GM18858 (cell line): ENCODE data around the gene CNN1.

Experiments used
- ATAC-seq: cut with Tn5 transposase; IDR thresholded peaks from one replicate; pipeline ENCODE4 v1.9.1; 2021; ENCODE audit not compliant: unreplicated experiment

CNN1 gene

DNA sequence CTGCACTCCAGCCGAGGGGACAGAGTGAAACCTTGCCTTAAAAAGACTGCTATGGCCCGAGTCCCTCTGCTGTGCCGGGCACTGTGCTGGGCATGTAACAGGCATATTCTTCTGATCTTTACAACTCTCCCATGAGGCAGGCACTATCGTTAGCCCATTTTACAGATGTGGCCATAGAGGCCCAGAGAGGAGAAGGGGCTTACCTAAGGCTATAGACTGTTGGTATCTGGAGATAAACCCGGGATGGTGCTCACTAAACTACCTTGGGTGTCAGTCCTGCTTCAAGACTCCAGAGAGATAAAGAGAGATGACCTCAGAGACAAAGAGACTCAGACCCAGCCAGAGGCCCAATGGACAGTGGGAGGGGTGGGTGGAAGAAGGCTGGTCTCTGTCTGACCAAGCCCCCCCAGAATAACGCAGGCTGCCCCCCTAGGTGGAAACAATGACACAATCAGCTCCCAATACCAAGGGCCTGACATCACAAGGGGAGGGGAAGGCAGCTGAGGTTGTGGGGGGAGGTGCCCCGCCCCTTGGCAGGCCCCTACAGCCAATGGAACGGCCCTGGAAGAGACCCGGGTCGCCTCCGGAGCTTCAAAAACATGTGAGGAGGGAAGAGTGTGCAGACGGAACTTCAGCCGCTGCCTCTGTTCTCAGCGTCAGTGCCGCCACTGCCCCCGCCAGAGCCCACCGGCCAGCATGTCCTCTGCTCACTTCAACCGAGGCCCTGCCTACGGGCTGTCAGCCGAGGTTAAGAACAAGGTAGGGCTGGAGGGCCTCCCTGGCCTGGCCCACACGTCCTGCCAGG lies at the start of gene CNN1:
Gene CNN1, plus strand, starts transcription at position 620 of the 805 bp plus-strand sequence. Its CDS starts 77 bp downstream, at position 697.
- no peak for ATAC-seq

DNA sequence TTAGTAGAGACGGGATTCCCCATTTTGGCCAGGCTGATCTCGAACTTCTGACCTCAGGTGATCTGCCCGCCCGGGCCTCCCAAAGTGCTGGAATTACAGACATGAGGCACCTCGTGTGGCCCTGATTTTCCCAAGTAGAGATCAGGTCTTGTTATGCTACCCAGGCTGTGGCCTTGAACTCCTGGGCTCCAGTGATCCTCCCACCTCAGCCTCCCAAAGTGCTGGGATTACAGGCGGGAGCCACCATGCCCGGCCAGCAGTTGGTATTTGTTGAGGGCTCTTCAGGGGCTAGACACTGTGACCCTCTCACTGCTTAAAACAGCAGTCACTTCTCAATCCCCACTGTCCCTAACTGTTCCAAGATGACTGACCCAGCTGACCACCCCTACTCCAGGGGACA lies 49.3 kb upstream of the CNN1 start:
- no peak for ATAC-seq

DNA sequence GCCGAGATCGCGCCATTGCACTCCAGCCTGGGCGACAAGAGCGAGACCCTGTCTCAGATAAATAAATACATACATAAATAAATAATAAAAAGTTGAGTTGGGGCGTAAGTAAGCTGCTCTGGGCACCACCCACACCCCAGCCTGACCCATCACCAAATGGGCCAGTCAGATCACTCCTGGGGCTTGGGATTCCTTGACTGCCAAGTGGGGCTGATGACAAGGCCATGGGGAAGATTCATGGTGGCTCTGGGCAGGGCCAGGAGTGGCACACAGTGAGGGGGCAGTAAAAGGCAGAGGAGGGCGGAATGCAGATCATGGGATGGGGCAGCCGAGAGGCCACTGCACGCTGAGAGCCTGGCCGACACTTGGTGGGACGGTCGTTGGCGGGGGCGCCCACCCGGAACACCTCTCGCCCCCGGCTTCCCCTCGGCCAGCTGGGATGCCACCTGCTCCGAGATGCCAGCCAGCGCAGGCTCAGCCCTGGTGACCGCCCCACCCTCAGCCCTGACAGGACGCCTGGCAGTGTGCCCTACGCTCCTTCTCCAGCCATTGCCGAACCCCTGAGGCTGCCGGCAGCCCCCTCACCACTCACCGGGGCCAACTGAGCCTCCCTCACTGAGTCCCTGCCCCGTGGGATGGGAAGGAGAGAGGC lies 43.9 kb upstream of the CNN1 start:
- no peak for ATAC-seq

DNA sequence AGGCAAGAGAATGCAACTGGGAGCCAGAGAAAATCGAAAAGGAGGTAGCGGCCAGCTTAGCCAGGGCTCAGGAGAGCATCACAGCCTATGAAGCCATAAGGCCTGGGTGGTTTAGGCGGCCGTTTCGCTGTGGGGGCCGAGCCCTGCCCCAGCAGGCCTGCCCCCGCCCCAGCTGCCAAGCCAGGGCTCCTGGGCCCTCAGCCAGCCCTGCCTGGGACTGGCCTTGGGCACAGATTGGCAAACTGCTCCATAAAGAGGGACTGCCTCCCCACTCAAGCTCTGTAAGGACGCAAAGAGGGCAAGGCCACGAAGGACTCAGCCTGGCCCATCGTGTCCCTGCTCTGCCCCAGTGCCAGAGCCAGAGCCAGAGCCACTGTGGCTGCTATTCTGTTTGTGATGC lies 43.2 kb upstream of the CNN1 start:
- ATAC-seq = no peak

DNA sequence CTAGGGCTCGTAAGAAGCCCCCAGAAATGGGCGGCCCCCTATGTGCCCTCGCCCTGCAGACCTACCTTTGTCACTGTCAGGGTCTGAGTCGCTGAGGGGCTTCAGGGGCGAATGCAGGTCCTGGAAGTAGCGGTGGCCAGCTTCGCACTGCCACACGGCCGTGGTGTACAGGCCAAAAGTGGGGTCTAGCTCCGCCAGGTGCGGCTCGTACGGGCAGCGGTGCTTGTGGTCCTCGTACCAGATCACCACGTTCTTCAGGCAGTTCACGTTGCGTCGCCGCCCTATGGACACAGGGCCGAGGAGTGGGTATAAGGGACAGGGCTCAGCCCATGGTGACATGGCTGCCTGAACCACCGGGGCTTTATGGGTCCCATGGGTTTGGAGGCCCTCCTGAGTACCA lies 42.8 kb upstream of the CNN1 start:
- ATAC-seq = no peak

DNA sequence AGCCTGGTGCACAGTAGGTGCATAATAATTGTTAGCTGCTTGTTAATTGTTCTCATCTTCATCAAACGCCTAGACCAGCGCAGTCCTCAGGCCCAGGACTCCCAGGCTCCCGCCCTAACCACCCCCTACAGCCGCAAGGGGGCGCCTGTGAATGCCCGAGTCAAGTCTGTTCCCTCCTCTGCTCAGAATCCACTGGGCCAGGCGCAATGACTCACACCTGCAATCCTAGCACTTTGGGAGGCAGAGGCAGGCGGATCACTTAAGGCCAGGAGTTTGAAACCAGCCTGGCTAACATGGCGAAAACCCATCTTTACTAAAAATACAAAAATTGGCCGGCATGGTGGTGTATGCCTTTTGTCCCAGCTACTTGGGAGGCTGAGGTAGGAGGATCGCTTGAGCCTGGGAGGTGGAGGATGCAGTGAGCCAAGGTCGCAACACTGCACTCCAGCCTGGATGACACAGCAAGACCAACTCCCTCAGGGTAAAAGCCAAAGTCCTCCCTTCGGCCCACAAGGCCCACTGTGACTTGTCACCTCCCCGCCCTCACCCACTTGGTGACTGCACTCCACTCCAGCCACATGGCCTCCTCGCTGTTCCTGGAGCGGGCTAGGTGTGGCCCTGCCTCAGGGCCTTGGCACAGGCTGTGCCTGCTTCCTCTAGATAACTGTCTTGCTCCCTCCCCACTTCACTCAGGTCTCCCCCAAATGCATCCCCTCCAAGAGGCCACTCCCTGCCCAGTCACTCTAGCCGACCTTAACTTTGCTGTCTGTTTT lies 42.1 kb upstream of the CNN1 start:
- ATAC-seq = no peak

DNA sequence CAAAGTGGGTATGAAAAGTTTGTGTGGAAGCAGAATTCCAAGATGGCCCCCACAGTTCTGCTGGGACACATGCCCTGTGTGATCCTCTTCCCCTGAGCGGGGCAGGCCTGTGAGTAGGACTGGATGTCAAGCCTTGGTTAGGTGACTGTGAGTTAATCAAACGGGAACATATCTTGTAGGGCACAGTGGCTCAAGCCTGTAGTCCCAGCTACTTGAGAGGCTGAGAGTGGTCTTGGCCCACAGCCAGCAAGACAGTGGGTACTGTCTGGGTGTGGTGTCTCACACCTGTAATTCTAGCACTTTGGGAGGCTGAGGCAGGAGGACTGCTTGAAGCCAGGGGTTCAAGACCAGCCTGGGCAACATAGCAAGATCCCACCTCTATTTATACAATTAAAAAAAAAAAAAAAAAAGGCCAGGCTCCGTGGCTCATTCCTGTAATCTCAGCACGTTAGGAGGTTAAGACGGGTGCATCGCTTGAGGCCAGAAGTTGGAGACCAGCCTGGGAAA lies 39.4 kb upstream of the CNN1 start:
- ATAC-seq = no peak

DNA sequence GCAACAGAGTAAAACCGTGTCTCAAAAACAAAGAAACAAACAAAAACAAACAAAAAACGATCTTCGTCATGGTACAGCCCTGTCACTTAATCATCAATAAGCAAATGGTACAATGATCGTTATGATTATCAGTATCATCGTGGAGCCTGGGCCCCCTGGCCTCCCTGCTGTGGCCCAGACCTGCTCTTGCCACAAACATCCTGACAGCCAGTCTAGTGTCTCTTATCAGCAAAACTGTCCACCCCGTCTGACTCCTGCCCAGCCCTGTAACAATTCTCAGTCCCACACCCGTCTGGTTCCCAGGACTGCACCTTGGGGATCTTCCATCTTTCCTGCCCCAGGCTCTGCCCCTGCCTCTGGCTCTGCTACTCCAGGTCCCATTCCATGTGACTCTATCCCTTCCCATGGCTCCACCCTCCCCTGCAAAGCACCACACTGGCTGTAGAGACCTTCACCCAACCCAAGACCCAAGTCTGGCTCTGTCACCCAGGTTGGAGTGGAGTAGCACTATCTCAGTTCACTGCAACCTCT lies 38.7 kb upstream of the CNN1 start:
- no peak for ATAC-seq

DNA sequence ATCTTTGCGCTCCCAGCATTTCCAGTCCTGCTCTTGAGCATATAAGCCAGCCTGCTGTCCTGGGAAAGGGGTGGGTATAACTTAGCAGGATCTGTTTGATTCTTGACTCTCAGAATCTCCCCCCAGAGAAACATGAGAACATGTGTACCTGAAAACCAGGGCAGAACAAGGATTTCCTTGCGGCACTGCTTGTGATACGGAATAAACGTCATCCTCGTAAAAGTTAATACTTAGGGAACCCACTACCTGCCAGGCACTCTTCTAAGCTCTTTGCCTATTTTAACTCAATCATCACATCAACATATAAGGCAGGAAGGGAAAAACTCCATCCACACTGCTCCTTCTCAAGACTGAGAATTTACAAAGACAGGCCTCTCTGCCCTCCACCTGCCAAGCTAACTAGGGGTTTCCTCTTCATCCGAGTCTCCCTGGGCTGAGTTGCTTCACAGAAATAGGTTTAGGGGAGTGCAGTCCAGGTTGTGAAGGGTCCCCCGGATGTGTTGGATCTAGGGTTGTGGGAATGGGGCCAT lies 34.1 kb upstream of the CNN1 start:
- ATAC-seq = no peak

DNA sequence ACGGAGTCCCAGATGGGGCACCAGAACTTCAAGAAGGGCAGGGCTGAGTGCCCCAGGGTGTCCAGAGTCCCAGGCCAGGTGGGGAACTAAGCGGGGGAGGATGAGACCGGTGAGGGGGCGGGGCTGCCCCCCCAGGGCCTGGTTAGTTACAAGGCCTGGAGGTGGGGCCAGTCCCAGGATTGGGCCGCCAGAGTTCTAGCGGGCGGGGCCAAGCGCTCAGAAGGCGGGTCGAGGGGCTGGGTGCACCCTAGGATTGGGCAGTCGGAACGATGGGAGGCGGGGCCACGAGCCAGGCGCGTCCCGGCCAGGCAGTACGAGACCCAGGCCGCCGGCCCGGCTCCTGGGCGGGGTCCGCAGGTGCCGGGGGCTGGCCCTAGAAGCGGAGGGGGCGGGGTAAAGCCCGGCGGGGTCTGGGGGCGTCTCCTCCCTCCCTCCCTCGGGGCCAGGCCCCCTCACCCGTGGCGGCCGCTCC lies 33.6 kb upstream of the CNN1 start:
- peak; percentile 84 for ATAC-seq

DNA sequence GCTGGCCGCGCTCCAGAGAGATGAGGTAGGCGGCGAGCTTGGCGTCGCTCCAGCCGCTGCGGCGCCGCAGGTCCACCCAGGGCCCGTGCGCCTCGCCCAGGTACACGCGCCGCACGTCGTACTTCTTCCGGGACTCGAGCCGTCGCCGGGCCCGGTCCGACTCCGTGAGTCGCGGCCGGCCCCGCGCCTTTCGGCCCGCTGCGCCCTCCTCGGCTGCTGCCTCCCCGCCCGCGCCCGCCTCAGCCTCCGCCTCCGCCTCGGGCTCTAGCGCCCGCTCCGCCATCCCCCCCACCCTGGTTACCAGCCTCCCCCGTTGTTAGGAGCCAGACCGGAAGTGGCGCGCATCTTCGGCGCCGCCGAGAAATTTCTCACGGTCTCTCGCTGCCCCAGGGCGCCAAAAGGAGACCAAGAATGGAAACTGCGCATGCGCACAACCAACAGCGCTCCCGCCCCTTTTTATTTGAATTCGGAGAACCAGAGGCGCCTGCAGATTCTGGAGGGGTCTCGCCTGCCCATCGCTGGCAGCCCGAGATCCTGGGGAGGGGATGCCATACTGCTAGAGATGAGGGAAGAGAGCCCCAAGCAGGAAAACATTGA lies 33.0 kb upstream of the CNN1 start, which contains the start of gene ZNF653:
Gene ZNF653, minus strand, starts transcription at position 336 of the 597 bp plus-strand sequence. Its CDS starts 53 bp downstream, at position 283.
- ATAC-seq = peak; percentile 15

DNA sequence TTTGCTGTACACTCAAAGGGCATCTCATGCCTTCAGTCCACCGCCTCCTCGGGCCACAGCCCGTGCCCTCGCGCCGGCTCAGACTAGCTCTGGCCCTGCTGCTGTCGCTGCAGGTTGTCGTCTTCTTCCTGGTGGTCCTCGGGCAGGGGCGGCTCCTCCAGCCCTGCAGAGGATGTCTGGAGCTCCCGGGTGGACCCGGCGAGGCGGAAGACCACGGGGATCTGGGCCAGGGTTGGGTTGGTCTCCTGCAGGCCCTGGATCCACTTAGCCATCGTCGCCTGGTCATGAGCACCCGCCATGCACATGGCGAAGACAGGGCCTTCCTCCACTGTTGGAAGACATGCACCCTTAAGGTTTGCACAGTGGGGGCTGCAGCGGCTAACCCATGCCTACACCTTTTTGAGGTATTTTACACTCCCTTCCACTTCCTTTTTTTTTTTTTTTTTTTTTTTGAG lies 32.5 kb upstream of the CNN1 start:
- ATAC-seq = peak; percentile 3

DNA sequence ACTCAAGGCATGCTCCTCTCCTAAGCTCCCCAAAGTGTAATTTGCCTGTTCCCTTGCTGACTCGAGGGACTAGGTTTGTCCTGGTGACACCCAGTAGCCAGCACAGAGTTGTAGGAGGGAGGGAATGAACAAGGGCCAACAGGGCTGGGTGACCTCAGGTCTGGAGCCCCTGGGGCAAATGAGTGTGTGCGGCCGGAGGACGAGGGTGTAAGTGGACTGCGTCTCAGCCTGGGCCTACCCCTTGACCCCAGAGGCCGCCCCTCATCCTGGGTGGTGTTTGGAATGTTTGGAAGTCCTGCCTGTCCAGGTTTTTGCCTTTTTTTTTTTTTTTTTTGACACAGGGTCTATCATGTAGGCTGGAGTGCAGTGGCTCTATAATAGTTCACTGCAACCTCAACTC lies 31.7 kb upstream of the CNN1 start:
- no peak for ATAC-seq

DNA sequence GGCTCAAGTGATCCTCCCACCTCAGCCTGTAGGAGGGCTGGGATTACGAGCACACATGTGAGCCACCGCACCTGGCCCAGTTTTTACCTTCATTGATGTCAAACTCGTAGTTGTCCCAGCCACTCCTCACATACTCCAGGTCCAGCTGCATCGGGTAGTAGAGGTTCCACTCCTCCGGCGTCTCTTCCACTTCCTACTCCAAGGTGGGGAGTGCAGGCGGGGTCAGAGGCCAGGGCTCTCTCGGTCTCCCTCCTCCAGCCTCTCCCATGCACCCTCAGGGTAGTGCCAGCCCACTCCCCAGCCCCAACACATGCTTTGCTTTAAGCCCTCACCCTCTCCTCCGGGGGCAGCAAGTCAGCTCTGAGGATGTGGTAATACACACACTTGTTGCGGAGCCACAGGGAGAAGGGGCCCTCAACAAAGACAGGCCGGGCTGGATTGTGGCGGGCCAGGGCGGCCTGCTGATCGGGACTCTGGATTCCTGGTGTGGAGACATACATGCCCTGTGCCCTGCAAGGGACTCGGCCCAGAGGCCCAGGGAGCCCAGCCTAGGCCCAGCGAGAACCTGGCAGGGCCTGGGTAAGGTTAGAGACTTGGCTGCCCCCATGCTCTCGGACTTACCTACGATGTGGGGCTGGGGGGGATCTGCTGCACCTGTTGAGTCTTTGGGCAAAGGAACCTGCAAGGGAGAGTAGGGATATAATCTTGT lies 31.1 kb upstream of the CNN1 start:
- no peak for ATAC-seq

DNA sequence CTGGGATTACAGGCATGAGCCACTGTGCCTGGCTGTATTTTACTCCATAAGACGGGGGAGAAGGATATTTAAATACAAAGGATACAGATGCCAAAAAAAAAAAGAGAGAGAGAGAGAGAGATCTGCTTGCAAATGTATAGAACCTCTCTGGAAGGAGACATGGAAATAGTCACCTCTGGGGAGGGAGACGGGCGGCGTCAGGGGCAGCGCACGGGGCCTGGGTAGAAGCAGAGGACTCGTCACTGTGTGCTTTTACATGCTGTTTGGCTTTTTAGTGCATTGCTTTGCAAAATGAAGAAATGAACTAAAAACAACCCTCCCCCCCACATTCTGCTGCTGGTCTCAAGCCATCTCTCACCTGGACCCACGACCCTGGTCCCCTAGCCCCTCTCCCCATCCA lies 28.2 kb upstream of the CNN1 start:
- ATAC-seq = no peak

DNA sequence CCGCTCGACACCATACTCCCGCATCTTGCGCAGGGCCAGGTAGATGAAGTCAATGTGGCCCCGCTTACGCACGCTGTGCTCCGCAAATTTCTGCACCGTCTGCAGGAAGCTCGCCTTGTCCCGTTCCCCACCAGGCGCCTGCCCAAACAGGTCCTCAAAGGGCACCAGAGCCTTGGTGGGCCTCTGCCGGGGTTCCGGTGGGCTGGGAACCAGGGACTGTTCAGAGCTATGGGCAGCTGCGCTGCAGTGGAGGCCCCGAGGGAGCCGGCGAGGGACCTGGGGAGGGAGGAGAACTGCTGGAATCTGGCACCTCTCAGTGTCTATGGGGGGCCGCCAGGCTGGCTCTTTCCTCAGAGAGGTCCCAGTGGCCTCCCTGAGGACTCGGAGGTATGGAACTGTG lies 24.7 kb upstream of the CNN1 start:
- no peak for ATAC-seq

DNA sequence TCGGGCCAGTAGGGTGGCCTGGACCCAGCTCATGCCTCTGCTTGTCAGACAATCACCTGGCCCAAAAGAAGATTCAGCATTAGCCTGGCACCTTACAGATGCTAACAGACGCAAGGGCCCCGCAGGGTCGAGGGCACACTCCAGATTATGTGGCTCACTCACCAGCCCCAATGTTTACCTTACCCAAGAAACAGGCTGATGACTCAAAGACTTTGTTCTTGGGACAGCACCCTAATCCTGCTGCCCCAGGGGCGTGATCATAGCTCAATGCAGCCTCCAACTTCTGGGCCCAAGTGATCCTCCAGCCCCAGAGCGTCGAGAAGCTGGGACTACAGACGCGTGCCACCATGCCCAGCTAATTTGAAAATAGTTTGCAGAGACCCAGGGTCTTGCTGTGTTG lies 19.5 kb upstream of the CNN1 start:
- no peak for ATAC-seq

DNA sequence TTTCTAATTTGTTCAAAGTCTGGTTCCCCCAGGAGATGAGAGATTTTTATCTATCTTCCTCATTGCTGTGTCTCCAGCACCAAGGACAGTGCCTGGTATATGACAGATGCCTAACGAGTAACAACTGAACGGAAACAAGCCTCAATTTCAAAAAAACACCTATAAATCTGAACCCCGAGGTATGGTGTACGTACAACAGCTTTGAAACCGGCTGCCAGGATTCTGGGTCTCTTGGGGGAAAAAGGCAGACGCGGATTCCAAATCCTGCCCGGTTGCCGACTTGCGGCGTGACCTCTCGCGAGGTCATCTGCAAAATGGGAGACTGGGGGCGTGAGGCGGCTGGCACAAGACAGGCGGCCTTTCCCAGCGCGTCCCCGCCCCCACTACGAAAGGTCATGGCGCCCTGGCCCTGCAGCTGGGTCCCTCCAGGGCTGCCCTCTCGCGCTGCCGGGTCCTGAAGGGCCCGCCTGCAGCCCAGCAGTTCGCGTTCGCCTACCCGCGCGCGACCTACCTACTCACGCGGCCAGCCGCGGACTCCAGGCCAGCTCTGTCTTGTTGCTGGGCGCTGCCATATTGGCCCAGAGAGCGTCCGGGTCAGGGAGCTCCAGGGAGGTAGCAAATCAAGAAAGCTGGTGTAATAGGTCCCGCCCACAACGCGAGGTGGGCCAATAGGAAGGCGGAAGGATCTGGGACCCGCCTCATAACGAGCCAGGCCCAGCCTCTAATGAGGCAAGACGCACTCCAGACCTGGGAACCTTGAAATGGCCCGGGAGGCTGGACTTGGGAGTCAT lies 9.9 kb upstream of the CNN1 start, which contains the start of gene ECSIT:
Gene ECSIT, minus strand, starts transcription at position 584 of the 791 bp plus-strand sequence. CDS start 9,964 bp downstream, outside the sequence.
- ATAC-seq = peak; percentile 84

DNA sequence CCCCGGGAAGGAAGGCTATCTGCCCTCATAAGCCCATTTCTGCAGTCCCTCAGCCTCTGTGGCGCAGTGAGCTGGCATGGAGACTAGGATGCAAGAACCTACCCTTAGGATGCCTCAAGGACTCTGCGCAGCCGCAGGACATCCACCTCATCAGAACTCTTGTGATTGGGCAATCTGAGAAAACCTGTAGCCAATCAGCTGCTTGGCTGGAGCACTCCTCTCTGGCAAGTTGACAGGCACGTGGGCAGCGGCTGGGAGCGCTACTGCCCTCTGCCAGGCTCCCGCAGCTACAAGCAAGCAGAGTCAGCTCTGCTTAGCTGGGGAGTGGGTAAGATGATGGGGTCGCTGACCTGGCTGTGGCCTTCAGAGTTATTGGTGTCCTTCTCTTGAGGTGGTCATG lies 8.2 kb upstream of the CNN1 start:
- no peak for ATAC-seq
